NCI-H748 (cell line): Measurements from ENCODE around the gene CNOT6L.
"Not testable (repeated sequence)": the region's sequence is repeated elsewhere in the genome, so short reads cannot be mapped to it uniquely, and the experiment has no call there.

Experiments
- DNase-seq: peaks from one replicate; lab custom pipeline; 2025; ENCODE audit not compliant: unreplicated experiment; lab: John Stamatoyannopoulos, UW

The CNOT6L gene

GRCh38 chr4:77818602-77819403 lies at the start of gene CNOT6L:
Gene CNOT6L, minus strand, starts transcription at chr4:77819368. Its CDS starts 60 bp downstream, at chr4:77819308.
- peak; percentile 72 for DNase-seq

- DNase-seq = no peak
Measured at GRCh38 chr4:77865259-77865658, 46.1 kb upstream of the CNOT6L start.

- DNase-seq = not testable (repeated sequence)
Measured at GRCh38 chr4:77863341-77863740, 44.2 kb upstream of the CNOT6L start.

GRCh38 chr4:77862478-77863216 lies 43.5 kb upstream of the CNOT6L start, which contains the start of gene MRPL1:
Gene MRPL1, plus strand, starts transcription at chr4:77862830. Its CDS starts 19 bp downstream, at chr4:77862849.
- peak; percentile 95 for DNase-seq

GRCh38 chr4:77861495-77861894 lies 42.3 kb upstream of the CNOT6L start:
- DNase-seq = peak; percentile 27

- DNase-seq = no peak
Measured at GRCh38 chr4:77859256-77859655, 40.1 kb upstream of the CNOT6L start.

- no peak for DNase-seq
Measured at GRCh38 chr4:77856152-77856551, 37.0 kb upstream of the CNOT6L start.

- no peak for DNase-seq
Measured at GRCh38 chr4:77854431-77855111, 35.4 kb upstream of the CNOT6L start.

GRCh38 chr4:77852892-77853495 lies 33.8 kb upstream of the CNOT6L start:
- no peak for DNase-seq

GRCh38 chr4:77849278-77849965 lies 30.3 kb upstream of the CNOT6L start:
- DNase-seq = peak; percentile 42

GRCh38 chr4:77848508-77848907 lies 29.3 kb upstream of the CNOT6L start:
- no peak for DNase-seq

GRCh38 chr4:77845929-77846328 lies 26.8 kb upstream of the CNOT6L start:
- DNase-seq = no peak

- no peak for DNase-seq
Measured at GRCh38 chr4:77845400-77845799, 26.2 kb upstream of the CNOT6L start.

- DNase-seq = no peak
Measured at GRCh38 chr4:77844363-77844762, 25.2 kb upstream of the CNOT6L start.

GRCh38 chr4:77843628-77844027 lies 24.5 kb upstream of the CNOT6L start:
- no peak for DNase-seq

- no peak for DNase-seq
Measured at GRCh38 chr4:77834403-77834802, 15.2 kb upstream of the CNOT6L start.

GRCh38 chr4:77833126-77833724 lies 14.1 kb upstream of the CNOT6L start:
- peak; percentile 2 for DNase-seq

- no peak for DNase-seq
Measured at GRCh38 chr4:77827343-77827742, 8.2 kb upstream of the CNOT6L start.

GRCh38 chr4:77826275-77826674 lies 7.1 kb upstream of the CNOT6L start:
- no peak for DNase-seq

GRCh38 chr4:77821775-77822174 lies 2.6 kb upstream of the CNOT6L start:
- DNase-seq = no peak
